Endometrium (tissue), 2 donors: ENCODE measurements around the gene ZBTB24.
"Not testable (repeated sequence)": the region's sequence is repeated elsewhere in the genome, so short reads cannot be mapped to it uniquely, and the experiment has no call there.

Experiments
- FAIRE-seq: peaks from 2 replicates; lab custom pipeline; 2012; peaks lifted over from hg19 to GRCh38; lab: Jason Lieb, UNC
- donor health status: control.
- donor health status: control.

ZBTB24 gene

DNA sequence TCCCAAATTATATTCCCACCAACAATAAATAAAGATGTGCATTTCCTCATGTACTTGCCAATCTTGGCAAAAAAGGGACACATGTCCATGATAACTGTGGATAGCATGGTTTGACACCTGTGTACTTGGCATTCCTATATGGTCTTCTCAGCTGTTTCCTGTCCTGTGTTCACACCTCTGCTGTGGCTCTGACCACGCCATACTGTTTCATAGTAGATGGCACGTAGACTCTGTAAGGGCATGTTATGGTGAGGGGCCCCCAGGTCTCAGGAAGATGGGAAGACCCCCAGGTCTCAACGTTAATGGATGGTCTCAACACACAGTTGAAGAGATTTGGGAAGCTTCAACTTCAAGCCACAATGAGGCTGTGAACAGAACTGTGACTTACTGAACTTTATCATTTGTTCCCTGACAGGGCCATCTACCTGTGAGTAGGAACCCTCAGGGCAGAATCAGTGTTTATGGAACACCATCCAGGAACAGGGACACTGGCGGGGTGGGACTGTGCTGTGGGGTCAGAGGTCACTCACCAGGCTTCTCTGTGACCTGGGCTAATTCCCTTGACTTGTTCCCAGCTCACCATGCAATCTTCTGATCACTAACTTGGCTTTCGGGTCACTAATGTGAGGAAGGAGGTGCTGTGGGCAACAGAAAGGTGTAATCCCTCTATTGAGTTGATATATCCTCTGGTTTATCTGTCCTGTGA is 11.8 kb downstream of the ZBTB24 start:
- FAIRE-seq = no peak

- FAIRE-seq = no peak
Observed at GRCh38 chr6:109469591-109470189, 13.3 kb downstream of the ZBTB24 start.

DNA sequence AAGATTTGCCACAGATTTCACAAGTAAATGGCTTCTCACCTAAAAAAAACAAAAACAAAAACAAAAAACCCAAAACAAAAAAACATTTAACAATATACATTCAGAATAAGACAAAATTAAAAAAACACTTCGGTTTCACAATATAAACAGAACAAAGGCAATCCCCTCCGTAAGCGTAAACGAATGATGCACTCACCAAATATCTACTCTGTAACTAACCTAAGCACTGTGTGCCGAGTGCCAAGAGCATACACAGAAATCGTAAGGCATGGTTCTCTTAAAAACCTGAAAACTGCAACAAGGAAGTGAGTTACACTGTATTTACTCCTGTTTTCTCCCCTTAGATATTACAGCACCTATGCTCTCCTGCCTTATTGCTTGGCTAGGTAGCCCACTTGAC is 15.3 kb downstream of the ZBTB24 start:
- FAIRE-seq = no peak

GRCh38 chr6:109466212-109466923 is 16.7 kb downstream of the ZBTB24 start:
- no peak for FAIRE-seq

- FAIRE-seq = no peak
Observed at GRCh38 chr6:109465772-109466171, 17.2 kb downstream of the ZBTB24 start.

GRCh38 chr6:109461733-109462526 is 21.1 kb downstream of the ZBTB24 start:
- FAIRE-seq = no peak

DNA sequence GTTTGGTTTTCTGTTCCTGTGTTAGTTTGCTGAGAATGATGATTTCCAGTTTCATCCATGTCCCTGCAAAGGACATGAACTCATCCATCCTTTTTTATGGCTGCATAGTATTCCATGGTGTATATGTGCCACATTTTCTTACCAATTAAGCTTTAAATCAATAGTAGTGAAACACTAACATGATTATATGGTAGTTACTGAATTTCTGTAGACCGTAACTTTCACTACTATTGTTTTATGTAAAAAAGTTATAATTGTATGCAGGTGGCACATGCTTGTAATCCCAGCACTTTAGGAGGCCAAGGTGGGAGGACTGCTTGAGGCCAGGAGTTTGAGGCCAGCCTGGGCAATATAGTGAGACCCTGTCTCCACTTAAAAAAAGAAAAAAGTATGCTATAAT is 21.8 kb downstream of the ZBTB24 start:
- not testable (repeated sequence) for FAIRE-seq

DNA sequence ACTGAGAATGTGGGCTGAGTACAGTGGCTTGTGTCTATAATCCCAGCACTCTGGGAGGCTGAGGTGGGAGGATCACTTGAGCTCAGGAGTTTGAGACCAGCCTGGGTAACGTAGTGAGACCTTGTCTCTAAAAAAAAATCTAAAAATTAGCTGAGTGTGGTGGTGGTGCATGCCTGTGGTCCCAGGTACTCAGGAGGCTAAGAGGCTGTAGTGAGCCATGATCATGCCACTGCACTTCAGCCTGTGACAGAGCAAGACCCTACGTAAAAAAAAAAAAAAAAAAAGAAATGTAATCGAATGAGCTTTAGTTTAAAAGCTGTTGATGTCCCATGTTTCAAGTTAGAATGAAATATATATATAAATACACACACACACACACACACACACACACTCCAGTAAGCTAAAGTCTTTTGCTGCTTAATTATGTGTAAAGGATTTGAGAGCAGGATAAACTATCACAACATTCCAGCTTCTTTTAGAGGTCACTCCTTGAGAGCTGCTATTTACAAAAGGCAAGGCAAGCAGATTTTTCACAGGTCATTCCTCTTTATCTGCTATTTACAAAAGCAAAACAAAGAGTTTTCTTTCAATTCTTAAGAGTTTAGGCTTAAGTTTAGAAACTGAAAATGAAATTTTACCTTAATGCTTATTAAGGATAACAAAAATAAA is 22.7 kb downstream of the ZBTB24 start:
- FAIRE-seq = peak; percentile 46

DNA sequence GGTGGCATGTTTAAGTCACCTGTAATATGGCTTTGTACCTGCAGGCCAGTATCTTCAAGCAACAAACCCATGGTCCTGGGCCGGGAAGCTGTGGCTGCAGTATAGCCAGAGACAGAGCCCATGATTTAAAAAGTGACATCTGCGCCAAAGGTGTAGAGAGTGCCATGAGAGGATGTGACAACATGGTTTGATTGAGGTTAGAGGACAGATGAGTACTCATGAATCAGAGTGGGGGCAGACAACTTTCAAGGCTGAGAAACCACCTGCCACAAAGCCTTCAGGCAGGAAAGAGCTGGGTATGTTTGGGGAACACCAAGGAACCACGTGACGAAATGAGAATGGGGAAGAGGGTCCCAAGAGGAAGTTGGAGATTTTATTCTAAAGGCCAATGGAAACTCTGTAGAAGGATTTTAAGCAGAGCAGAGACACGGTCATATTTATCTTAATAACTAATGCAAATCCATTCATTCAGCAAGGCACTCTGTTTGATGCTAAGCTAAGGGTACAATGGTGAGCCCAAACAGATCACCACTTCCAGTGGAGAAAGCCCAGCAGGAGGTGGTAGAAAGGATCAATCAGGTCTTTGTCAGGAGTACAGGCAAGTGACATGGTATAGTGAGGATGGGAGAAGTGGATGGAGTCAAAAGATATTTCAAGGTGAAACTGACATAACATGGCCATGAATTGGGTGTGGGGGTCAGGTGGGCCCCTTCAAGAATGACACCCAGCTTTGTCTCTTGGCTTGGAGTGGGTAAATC is 24.1 kb downstream of the ZBTB24 start:
- no peak for FAIRE-seq

DNA sequence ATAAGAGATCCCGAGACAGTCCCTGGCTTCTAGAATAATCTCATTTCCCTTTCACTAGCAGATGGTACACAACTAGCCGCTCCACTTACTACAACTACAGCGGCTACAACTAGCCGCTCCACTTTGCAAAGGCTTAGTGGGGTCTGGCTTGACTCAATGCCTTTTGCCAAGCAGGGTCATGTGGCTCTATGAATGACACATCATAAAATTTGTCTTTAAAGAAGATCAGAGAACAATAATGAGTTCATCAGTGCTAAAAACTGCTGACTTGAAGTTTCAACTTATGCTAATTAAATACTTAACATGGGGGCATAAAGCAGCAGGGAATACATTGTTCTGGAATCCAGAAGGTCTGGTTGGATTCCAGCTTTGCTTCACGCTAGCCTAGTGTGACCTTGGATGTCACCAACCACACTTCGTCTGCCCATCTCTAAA is 25.4 kb downstream of the ZBTB24 start:
- no peak for FAIRE-seq

DNA sequence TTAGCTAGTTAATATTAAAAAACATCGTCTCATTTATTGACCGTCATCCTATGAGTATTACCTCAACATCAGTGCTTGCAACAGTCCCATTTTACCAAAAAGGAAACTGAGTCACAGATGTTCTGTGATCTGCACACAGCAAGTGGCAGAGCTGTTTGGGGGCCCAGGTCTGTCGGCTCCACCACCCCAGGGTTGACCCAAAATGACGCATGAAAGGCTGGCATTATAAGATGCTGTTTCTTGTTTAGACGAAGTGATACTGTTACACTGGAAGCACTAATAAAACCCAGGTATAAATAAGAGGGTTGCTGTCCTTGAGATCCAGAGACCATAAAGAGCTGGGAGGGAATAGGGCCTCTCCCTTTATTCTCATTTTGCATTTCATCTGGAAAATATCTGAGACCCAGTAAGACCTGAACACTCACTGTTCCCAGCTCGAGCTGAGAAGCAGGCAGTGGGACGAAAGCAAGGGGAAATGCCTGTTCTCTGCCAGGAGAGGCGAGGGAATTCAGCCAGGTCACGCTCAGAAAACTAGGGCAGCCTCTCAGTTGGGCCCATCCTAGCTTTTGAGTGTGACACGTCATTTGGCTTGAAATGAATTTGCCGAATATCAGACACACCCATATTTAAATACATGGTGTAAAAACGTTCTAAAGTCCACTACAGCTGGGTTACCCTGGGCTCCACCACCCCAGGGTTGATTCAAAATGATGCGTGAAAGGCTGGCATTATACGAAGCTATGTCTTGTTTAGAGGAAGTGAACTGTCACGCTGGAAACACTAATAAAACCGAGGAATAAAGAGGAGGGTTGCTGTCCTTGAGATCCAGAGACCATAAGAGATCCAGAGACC is 26.1 kb downstream of the ZBTB24 start:
- no peak for FAIRE-seq

GRCh38 chr6:109456111-109456583 is 26.9 kb downstream of the ZBTB24 start:
- no peak for FAIRE-seq

DNA sequence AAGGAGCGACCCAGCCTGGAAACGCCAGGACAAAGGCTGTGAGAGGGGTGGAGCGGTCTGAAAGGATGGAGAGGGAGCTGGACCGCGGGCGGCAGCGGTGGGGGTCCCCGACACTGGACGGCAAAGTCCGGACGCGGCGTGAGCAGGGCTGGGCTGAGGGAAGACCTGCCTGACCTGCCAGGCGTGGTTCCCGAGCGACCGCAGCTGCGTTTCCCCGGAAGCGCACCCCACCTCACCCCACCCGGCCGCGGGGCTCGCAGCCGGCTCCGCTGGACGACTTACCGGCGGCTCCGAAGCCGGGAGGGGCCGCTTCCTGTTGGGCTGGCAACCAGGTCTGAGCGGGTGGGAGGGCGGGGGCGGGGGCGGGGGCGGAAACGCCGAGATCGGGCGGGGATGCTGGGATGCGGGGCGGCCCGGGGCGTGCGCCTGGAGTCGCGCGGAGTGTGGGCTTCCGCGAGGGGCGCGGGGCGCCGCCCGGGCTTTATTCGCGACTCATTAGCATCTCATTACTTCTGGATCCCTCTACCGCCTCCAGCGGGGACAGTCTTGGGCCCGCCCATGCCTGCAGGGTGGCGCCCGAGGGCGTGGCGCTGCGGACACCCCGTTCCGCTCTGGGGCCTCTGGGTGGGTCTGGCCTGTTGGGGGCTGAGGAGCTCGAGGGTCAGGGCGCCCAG is 27.4 kb downstream of the ZBTB24 start, which contains the start of gene MICAL1:
TSS of gene MICAL1 (minus strand) at position 336 of the 674 bp plus-strand sequence. CDS start 1,576 bp downstream, outside the sequence.
- no peak for FAIRE-seq

GRCh38 chr6:109454496-109455436 is 28.3 kb downstream of the ZBTB24 start:
- FAIRE-seq = no peak

DNA sequence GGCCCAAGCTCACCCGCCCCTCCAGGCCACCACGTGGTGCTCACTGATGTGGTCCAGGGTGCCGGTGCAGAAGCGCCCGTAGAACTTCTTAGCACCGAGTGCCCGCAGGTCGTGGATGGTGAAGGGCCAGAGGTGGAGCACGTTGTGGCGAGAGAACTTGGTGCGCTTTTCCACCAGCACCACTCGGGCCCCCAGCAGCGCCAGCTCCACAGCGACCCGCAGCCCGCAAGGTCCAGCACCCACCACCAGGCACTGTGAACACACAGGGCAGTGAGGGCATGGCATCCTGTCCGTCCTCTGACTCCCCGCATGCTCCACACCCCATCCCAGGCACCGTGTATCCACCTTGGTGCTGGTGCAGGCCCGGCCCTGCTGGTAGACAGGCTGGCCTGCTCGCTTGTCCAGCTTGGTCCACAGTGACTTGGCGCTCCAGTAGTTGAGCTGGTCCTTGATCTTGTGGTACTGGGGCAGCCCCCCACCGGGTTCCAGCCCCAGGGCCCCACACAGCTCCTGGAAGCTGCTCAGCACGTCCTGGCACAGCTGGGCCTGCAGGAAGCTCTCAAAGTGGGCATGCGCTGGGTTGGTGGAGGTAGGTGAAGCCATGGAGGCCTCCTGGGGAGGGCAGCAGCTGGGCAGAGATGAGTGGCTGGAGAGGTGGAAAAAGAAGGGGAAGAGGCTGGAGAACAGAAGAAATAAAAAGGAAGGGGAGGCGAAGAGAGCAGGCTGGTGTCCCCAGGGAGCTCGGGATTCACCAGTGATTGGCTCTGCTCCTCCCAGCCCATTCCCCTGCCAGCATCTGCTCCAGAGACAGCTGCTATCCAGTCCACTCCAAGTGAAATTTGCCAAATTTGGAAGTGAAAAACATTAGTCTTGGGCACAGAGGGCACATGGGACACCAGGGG is 29.2 kb downstream of the ZBTB24 start:
- no peak for FAIRE-seq

DNA sequence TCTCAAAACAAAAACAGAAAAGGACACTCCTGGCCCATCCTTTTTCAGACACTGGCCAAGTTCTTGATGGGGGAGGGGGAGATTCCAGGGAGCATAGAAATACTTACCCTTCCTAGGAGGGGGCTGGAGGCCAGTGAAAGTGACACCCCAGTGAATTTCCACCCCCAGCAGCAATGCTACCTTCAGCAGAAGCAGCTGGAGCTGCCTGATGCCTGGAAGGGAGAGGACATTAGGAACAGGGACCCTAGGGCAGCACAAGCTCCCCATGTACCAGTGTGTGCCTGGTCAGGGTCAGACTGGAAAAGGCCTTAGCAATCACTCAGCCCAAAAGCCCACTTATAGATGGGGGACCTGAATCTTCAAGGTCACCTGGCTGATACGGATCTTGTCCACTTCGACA is 29.9 kb downstream of the ZBTB24 start:
- FAIRE-seq = no peak

DNA sequence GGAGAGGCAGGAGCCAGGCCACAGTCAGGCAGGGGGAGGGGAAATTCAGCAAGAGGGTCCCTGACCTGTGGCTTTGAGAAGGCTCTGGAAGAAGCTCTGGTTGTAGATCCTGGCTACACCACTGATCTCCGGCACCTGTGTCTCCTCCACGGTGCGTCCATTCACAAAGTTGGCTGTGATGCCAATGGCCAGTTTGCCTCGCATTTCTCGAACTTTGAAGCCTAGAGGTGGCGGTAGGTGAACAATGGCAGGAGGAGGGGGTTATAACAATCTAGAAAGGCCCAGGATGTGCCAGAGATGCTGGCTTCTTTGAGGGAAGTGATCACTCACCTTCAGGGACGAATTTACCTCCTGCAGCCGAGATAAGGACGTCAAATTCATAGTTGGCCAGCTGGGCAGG is 30.8 kb downstream of the ZBTB24 start:
- FAIRE-seq = no peak
